NCI-H1092 (cell line): ENCODE measurements around the gene FGD1.

Experiments
- DNase-seq: peaks from one replicate; lab custom pipeline; 2025; lab: John Stamatoyannopoulos, UW

FGD1 gene

GRCh38 chrX:54397113-54397512 is 98.9 kb downstream of the FGD1 start:
- no peak for DNase-seq
